ENCODE results near the gene RDM1.
"Not testable (repeated sequence)": the region's sequence is repeated elsewhere in the genome, so short reads cannot be mapped to it uniquely, and the experiment has no call there.

Gene RDM1

DNA sequence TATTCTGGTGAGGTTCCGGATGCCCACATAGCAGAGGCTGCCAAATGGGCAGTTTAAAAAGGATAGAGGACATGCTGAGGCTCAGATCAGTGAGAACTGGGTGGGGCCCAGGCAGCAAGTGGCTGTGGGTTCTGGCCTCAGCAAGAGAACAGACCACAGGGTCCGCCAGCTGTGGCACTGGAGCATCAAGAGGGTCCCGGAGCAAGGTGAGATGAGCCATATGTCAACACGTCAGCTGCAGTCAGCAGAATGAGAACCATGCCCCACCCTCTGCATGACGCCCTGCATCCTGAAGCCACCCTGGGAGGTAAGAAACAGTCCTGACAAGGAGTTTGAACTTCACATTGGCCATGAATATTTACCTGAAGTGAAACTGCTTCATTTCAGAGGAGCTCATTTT is 30.3 kb downstream of the RDM1 start:
- peak in 1 of 2 donors; percentile 34 for DNase-seq (ENCODE audit: low read depth in 2 of 2)

DNA sequence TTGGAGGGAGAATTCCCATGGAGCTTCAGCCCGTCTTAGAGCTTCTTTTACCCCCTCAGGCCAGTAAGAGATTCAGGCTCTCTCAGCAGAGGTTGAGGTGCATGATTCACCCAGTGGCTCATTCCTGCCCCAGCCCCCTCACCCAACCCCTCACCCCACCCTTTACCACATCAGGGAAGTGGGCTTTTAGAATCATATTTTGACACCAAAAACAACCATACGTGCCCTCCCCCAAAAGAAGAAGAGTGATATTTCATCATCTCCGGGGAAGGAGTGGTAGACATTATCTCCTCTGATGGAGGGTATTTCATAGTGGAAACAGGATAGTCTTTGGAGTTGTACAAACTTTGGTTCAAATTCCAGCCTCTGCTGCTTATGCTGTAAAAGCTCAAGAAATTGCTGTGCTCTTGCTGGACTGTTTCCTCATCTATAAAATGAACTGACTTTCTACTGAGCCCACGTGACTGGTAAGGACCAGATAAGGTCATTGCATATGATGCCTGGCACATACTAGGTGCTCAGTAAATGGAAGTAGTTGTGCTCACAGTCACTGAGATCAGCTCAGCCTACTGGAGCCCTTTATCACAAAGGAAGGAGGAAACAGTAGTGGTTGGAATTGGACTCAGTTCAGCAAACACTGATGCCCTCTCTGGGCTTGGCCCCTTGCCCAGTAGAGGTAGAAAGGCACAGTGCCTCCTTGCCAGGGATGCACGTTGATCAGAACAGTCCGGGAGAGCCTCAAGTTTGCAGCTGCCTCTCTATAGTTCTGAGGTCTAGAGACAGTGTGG is 32.1 kb downstream of the RDM1 start:
- DNase-seq (ENCODE audit: low read depth in 2 of 2): peak; percentile 44 to 65

DNA sequence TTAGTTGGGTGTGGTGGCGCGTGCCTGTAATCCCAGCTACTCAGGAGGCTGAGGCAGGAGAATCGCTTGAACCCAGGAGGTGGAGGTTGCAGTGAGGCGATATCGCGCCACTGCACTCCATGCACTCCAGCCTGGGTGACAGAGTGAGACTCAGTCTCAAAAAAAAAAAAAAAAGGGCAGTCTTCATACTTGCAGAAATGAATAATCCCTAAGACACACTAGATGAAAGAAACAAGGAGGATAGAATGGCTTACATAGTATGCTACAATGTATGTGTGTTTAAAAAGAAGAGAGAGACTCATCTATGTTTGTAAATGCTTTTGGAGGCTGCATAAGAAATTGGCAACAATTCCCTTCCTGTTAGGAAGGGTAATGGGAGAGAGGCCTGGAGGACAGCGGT is 32.8 kb downstream of the RDM1 start:
- DNase-seq (ENCODE audit: low read depth in 2 of 2): not testable (repeated sequence)

DNA sequence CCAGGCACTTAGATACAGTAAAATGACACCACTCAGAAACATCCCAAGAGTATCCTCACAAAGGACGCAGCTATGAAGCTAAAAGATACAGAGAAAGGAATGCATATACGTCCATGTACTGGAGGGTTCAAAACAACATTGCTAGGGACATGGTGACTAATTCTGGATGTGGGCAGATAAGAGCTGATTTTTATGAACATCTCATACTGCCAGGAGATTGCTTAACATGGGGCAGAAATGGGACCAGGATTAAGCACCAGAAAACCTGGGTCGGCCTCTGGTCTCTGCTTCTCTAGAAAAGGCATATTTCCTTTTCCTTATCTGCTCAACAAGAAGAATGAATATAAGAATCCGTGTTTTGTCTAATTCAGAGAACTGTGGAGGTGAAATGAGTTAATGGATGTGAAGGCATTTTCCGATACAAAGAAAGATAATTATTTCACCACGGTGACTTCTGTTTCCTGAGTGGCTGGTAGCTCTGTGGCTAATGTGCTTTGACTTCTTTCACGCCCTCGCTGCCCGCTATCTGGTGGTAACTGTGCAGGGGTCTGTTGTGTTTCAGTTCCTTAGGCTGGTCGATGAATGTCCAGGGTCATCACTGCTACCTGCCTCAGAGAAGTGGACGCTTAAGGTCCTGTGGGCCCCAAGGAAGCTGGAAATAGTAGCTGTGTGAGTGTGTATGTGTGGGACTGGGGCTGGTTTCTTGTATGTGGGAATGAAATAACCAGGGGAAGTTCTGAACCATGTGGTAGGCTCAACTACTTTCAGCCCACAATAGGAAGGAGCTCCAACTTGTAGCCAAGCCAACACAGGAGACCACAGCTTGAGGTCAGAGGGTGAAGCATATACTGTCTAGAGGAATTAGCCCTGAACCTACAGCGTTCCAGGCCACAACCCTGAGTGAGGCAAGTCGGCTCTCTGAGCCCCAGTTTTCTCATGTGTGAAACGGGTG is 34.7 kb downstream of the RDM1 start:
- DNase-seq (ENCODE audit: low read depth in 2 of 2): peak in 1 of 2 donors; percentile 39

DNA sequence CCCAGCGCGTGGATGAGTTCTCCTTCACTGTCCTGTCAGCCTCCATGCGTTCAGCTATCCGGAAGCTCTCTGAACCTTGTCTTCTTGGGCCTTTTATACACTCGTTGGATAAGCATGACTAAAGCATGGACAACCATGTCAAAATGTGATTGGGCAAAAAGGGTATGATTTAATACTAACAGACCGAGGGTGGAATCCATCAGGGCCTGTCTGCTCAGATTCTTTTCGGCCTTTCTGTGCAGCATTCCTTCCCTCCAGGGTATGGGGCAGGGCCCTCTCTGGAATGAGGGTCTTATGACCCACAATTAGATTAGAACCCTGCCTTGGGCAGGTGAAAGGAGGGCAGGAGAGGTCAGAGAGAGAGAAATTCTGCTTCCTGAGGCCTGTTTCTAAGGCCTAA is 36.4 kb downstream of the RDM1 start:
- DNase-seq (ENCODE audit: low read depth in 2 of 2): no peak

DNA sequence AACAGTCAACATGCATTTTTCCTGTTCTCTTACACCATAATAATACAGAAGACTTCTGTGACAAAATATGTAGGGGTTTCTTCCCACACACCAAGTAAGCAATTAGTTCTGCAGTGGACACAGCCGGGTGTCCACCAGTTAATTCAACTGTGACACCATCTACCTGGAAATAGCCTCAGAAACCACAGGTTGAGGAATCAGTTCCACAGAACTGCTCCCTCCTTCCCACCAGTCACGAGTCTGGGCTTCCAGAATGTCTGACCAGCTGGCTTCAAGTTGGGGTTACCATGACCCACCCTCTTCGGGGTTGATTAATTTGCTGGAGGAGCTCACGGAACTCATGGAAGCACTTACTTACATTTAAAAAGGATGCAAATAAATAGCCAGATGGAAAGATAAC is 36.8 kb downstream of the RDM1 start:
- no peak for DNase-seq (ENCODE audit: low read depth in 2 of 2)

DNA sequence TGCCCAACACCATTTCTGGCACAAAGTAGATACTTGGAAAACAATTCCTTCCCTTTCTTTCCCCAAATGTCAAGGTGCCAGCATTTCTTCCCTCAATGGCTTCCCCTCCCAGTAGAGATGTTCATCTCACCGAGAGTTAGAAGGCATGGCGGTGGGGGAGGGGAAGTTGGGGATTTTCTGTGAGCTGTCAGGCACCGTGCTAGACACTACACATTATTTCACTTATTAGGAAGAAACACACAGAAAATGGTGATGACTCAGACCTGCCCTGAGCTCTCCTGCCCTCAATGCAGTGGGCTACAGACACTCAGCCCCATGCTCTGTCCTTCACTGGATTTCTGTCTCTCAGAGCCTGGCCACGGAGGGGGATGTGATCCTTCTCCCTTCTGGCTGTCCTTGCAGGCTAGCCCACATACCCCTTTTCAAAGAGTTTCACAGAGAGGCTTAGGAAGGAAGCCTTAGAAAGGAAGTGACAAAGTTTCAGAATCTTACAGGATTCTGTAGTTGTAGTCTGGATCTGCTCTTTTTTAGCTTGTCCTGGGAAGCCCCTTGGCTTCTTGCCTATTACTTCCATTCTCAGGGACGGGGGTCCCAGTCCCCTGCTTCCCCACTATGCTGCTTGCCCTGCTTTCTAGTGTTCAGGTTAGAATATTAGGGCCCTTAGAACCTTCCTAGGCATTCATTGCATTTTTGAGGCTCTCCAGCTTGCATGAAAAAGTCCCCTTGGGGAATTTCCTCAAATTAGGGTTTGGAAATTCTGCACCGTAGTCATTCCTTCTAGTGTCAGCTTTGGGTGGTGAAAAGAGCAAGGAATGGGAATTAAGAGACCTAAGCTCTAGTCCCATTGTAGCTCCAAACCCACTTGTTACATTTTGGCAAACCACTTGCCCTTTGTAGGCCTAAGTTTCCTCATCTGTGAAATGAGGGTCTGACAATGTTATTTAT is 38.2 kb downstream of the RDM1 start:
- peak in 1 of 2 donors; percentile 70 for DNase-seq (ENCODE audit: low read depth in 2 of 2)

DNA sequence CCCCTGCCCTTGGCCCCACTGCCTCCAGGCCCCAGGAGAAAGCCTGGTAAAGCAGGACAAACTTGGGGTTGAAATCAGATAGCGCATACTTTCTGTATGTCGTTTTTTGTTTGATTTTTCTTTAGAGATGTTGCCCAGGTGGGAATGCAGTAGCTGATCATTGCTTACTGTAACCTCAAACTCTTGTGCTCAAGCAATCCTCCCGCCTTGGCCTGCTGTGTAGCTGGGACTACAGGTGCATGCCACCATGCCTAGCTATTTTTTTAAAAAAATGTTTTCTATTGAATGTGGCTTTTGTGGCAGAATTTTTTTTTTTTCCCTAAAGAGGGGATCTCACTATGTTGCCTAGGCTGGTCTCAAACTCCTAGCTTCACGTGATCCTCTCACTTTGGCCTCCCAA is 39.3 kb downstream of the RDM1 start:
- DNase-seq (ENCODE audit: low read depth in 2 of 2): no peak

DNA sequence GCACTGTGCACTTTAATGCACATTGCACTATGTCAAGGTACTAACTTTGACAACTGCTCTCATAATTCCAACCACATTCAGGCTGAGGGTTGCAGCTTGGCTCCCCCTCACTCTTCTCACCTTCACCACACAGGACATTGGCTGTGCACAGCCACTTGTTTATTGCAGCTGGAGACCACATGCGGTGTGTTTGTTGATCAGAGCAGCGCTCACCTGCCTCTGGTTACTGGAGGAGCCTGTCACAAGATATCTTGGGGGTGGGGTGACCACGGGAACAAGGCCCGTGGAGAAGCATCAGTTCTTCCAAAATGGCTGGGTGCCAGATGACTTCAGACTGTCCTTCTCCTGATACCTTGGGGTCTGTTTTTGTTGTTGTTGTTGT is 39.8 kb downstream of the RDM1 start:
- peak in 1 of 2 donors; percentile 54 for DNase-seq (ENCODE audit: low read depth in 2 of 2)

DNA sequence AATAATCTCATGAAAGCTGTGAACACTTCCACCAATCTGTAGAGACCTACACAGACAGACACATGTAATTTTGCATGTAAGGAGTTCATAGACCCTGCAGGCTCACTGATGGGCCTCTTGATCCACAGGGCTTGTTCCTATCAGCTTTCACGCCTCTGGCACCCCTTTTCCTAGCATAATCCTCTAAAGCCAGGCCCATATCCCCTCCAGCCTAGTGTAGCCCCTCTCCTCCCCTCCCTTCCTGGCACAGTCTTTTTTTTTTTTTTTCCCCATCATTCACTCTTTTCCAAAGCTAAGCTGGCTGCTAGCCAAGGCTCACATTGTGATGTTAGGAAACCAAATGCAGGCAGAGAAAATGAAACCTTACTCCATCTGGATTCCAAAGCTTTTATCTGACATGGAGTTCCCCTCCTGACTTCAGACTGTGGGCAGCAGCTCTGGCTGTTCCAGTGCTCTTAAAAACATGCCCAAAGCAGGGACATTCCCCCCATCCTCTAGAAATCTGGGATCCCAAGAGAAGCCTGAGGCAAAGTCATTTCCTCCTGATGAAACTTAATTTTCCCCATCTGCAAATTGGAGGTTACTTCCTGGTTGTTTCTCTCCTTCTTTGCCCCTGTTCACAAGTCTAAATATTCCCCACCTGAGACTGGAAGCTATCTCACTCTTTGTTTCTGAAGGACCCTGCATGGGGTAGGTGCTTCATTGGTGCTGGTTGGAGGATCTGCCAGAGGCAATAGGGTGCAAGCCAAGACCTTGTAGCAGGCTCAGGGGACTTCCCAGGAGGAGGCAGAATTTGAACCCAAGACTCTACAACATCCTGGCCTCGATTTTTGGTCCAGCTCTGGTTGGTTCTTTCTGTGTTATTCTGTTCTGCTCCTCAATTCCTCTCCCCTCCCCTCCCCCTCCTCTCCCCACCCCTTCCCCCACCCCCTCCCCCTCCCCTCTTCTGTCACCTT is 40.5 kb downstream of the RDM1 start:
- no peak for DNase-seq (ENCODE audit: low read depth in 2 of 2)

DNA sequence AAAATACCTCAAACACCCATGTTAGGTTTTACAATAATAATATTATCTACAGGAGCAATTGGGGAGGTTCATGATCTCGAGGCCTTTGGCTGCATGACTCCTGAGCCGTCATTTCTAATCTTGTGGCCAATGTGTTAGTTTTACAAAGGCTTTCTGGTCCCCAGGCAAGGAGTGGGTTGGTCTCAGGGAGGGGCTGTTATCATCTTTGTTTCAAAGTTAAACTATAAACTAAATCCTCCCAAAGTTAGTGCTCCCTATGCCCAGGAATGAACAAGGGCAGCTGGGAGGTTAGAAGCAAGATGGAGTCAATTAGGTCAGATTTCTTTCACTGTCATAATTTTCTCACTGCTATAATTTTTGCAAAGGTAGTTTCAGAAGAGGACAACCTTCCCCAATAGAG is 41.3 kb downstream of the RDM1 start:
- DNase-seq (ENCODE audit: low read depth in 2 of 2): no peak

DNA sequence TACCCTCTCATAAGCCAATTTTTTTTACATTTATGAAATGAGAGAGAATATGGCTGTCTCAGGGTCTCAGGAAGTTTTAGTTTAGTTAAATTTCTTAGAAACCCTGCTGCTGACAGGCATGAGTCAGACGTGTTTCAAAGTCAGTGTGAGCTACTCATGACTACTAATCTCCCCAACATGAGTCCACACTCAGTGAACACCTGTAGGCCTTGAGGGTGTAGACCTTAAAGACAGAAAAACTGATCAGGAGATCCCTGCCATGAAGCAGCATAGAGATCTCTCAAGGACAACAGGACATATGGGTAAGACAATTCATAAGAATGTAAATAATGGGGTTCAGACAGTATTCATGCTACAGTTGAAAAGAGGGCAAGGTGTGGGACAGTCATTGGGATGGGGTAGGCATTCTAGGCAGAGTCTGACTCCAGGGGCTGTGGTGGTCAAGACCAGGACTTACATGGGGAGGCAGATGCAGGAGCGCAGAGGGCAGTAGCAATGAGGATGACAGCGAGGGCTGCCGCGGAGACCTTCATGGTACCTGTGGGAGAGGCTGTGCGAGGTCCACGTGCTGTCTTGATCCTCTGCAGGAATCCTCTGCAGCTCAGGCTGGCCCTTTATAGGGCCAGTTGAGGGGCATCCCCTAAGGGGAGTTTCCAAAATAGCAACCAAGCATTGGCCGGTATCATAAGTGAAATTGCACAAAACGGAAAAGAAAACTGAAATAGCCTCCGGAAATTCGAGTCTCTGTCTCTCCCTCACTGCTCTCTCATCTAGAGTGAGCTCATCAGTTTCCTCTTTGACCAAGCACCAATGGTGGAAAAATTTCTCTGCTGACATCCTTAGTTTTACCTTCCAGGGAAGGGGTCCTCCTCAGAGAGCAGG is 50.6 kb downstream of the RDM1 start, which contains the start of gene CCL5:
Gene CCL5, minus strand, starts transcription at position 588 of the 882 bp plus-strand sequence.
- peak; percentile 48 to 57 for DNase-seq (ENCODE audit: low read depth in 2 of 2)

DNA sequence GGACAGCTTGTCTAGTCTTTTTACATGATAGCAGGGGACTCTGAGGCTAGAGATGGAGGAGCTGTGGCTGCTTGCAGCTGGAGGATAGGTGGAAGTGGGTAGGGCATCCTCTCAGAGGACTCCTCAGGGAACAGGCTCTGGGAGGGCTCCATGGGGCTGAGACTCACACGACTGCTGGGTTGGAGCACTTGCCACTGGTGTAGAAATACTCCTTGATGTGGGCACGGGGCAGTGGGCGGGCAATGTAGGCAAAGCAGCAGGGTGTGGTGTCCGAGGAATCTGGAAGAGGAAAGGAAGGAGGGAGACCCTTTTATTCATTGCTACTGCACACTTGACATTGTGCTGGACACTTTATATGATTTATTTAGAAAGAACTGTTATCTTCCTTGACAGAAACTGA is 52.2 kb downstream of the RDM1 start:
- no peak for DNase-seq (ENCODE audit: low read depth in 2 of 2)

DNA sequence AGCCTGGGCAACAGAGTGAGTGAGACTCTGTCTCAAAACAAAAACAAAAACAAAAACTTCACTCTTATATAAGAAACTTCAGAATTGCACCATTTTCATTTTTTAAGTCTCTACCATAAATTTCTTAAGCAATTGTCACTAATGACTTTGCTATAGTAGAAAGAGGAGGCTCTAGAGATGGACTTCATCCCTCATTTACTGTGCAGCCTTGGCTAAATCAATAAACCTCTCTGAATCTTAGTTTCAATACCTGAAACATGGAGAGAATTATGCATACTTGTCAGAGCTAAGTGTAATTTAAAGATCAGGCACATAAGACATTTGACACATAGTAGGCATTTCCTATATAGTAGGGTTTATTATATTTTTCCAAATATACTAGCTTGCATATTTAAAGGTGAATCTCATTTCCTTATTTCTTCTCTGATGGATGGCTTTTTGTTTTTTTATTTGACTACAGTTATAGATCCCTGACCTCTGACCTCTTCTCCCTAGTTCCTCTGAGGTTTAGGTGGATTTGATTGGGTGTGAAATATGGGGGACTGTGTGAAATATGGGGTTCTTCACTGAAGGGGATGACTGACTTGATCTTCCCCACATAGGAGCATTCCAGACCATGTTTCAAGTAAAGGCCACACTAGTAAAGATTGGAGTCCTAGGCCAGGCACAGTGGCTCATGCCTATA is 53.1 kb downstream of the RDM1 start:
- no peak for DNase-seq (ENCODE audit: low read depth in 2 of 2)

DNA sequence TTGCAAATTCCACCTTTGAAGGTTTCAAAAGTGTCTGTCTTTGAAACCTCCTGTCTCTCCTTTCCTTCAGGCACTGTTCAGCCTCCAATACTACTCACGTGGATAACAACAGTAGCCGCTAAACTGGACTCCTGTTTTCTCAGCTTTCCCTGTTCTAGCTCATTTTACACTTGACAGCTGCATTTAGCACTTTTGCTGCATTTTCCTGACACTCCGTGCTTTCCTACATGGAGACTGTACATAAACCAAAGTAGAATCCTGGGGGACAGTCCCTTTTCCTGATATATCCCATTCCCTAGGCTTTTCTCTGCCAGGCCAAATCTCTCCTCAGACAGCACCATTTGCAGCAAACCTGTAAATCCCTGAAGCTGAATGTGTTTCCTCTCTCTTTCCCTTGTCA is 54.0 kb downstream of the RDM1 start:
- DNase-seq (ENCODE audit: low read depth in 2 of 2): no peak

DNA sequence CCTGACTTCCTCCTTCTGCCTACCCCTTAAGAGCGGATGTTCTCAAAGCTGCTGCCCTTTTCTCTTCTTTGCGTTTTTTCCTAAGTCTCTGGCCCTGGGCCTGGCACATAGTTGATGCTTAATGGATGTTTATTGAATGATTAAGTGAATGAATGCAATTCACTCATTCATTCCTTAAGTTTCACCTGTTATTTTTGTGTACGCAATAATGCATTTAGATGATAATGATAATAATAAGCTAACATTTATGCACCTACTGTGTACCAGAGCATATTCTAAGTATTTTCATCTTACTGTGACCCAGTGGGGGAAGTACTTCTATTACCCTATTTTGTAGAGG is 54.8 kb downstream of the RDM1 start:
- DNase-seq (ENCODE audit: low read depth in 2 of 2): no peak

DNA sequence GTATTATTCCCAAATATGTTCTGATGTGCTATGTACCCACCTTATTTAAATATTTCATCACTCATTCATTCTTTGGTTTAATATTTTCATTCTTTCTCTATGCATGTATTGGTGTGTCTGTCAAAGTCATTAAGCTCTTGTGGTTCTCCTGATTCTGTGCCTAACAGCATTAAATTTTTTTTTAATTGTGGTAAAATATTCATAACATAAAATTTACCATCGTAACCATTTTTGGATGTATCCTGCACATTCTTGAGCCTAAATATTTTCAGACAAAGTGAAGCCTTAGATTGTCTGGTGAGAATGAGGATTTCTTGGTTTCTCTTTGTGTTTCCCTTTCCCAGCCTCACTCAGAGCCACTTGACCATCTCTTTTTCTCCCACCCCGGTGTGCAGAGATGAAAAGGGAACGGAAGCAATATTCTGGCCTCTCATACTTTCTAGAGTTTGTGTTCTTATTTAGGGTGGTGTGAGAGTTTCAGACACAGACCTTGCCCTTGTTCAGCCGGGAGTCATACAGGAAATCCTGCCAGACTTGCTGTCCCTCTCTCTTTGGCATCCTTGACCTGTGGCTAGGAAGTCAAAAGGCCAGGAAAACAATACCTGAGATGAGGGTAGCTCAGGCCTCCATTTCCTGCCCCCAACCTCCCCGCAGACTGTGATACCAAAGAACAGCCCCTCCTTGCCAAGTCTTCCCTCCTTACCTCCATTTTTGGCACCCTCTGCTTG is 55.3 kb downstream of the RDM1 start:
- DNase-seq (ENCODE audit: low read depth in 2 of 2): no peak
